HepG2 (cell line): Measurements from ENCODE around the gene METTL15. TPM values are rescaled to one million over a fixed set of nuclear protein-coding genes. Genes with fewer than 3 reads are reported as not detected.

Experiments
- ATAC-seq: fragments of 200-7000 bp; cut with Tn5 transposase; 3 replicates; pipeline ENCODE4 v1.9.1; 2020; ENCODE audit warnings: mild to moderate bottlenecking, moderate library complexity
- BruUV-seq: library from RNA; stranded (reverse); fragments of 400-500 nt; replicated peaks from 2 replicates; lab custom pipeline; 2021; lab: Mats Ljungman, UMichigan
- CTCF ChIA-PET: fragments of 300-600 bp; formaldehyde crosslinking; extraction: SDS; loops from one replicate; lab custom pipeline; 2021; ENCODE audit warnings: low total read pairs, inconsistent platforms, low intra/inter-chr PET ratio; lab: Yijun Ruan, JAX
- POLR2A ChIA-PET: fragments of 350-600 bp; sonication (Branson Sonifier 250); formaldehyde crosslinking; loops from one replicate; lab custom pipeline; 2020; ENCODE audit warnings: antibody characterized with exemption, inconsistent platforms; lab: Yijun Ruan, JAX
- DNase-seq: peaks from one replicate; pipeline ENCODE4 v3.0.0-alpha.2; 2015; ENCODE audit warnings: low spot score
- FAIRE-seq: peaks from 3 replicates; lab custom pipeline; 2011; peaks lifted over from hg19 to GRCh38; lab: Jason Lieb, UNC
- H2AFZ ChIP-seq: one replicate; pipeline ENCODE4 v1.6.1; 2011; ENCODE audit warnings: low read length, inconsistent platforms
- H3K27ac ChIP-seq: fragments of 300-600 bp; 3 replicates; pipeline ENCODE4 v1.8.0; 2011; ENCODE audit warnings: mixed run types, mild to moderate bottlenecking, mixed read lengths, low read length, inconsistent platforms; ENCODE audit not compliant: insufficient read depth; ENCODE audit errors: extremely low read length
- H3K27me3 ChIP-seq, 2 experiments: fragments of 200-600 bp in 1 of 2; 2 replicates in 1 of 2; 3 replicates in 1 of 2; pipeline versions ENCODE4 v1.6.0 to v1.8.0; 2011; ENCODE audit warnings: low read length in 2 of 2, mild to moderate bottlenecking in 2 of 2, moderate library complexity in 2 of 2, inconsistent platforms in 1 of 2; ENCODE audit not compliant: insufficient read depth in 2 of 2, control insufficient read depth in 1 of 2
- H3K36me3 ChIP-seq, 2 experiments: fragments of 200-600 bp in 1 of 2; replicated peaks in 1 of 2; 2 replicates in 1 of 2; 3 replicates in 1 of 2; pipeline versions ENCODE4 v1.5.1 to v1.8.0; 2011; ENCODE audit warnings: low read length in 2 of 2, inconsistent platforms in 1 of 2; ENCODE audit not compliant: insufficient read depth in 2 of 2, control insufficient read depth in 1 of 2
- H3K4me1 ChIP-seq: 2 replicates; pipeline ENCODE4 v1.5.1; 2012; ENCODE audit warnings: low read length, inconsistent platforms; ENCODE audit not compliant: insufficient read depth
- H3K4me2 ChIP-seq: 2 replicates; pipeline ENCODE4 v1.6.0; 2011; ENCODE audit warnings: low read depth, low read length, inconsistent platforms
- H3K4me3 ChIP-seq, 3 experiments: fragments of 200-600 bp in 1 of 3; sonication (generic), shearing (Covaris generic) in 1 of 3; replicated peaks in 1 of 3; 2 replicates each; pipeline ENCODE4 v1.5.1; 2011 to 2016; ENCODE audit warnings: low read length in 3 of 3, inconsistent platforms in 2 of 3, low read depth in 2 of 3, mild to moderate bottlenecking in 2 of 3, control low read depth in 1 of 3, mixed read lengths in 1 of 3; ENCODE audit not compliant: insufficient read depth in 1 of 3
- H3K79me2 ChIP-seq: one replicate; pipeline ENCODE4 v1.6.1; 2011; ENCODE audit warnings: low read length, inconsistent platforms; ENCODE audit not compliant: insufficient read depth
- H3K9ac ChIP-seq: 2 replicates; pipeline ENCODE4 v1.6.0; 2011; ENCODE audit warnings: mild to moderate bottlenecking, low read depth, low read length, inconsistent platforms; ENCODE audit not compliant: insufficient read depth
- H3K9me3 ChIP-seq: 2 replicates; pipeline ENCODE4 v1.5.1; 2012; ENCODE audit warnings: mild to moderate bottlenecking, low read length
- H4K20me1 ChIP-seq: 2 replicates; pipeline ENCODE4 v1.6.0; 2011; ENCODE audit warnings: inconsistent platforms, mild to moderate bottlenecking, low read length, moderate library complexity; ENCODE audit not compliant: insufficient read depth
- CBX1 ChIP-seq: IDR thresholded peaks from one replicate; pipeline ENCODE4 v1.6.1; 2016; ENCODE audit warnings: antibody characterized with exemption, low read depth
- IRF9 ChIP-seq: sonication (generic); formaldehyde crosslinking; IDR thresholded peaks from 2 replicates; pipeline ENCODE4 v1.8.0; 2022; ENCODE audit warnings: missing genetic modification reagents, mild to moderate bottlenecking, borderline replicate concordance
- KLF12 ChIP-seq: sonication (generic); formaldehyde crosslinking; IDR thresholded peaks from 2 replicates; pipeline ENCODE4 v1.4.0; 2020; ENCODE audit warnings: missing genetic modification reagents, borderline replicate concordance
- MEIS2 ChIP-seq: sonication (generic); formaldehyde crosslinking; IDR thresholded peaks from 2 replicates; pipeline ENCODE4 v1.9.0; 2021; ENCODE audit warnings: mild to moderate bottlenecking, missing genetic modification reagents
- NFATC3 ChIP-seq: sonication (generic); formaldehyde crosslinking; IDR thresholded peaks from 2 replicates; pipeline ENCODE4 v1.5.1; 2020; ENCODE audit warnings: mild to moderate bottlenecking, missing genetic modification reagents
- NPAS2 ChIP-seq: sonication (generic); formaldehyde crosslinking; IDR thresholded peaks from 2 replicates; pipeline ENCODE4 v1.8.0; 2022; ENCODE audit warnings: mild to moderate bottlenecking, missing genetic modification reagents, borderline replicate concordance
- PAWR ChIP-seq: sonication (generic); formaldehyde crosslinking; IDR thresholded peaks from 2 replicates; pipeline ENCODE4 v1.4.0; 2020; ENCODE audit warnings: missing genetic modification reagents, mild to moderate bottlenecking, borderline replicate concordance
- PRDM10 ChIP-seq: sonication (generic); formaldehyde crosslinking; IDR thresholded peaks from 2 replicates; pipeline ENCODE4 v1.4.0; 2020; ENCODE audit warnings: low read depth, missing genetic modification reagents
- ZBTB38 ChIP-seq: sonication (generic); formaldehyde crosslinking; IDR thresholded peaks from 2 replicates; pipeline ENCODE4 v1.5.1; 2020; ENCODE audit warnings: mild to moderate bottlenecking, missing genetic modification reagents
- ZNF251 ChIP-seq: sonication (generic); formaldehyde crosslinking; IDR thresholded peaks from 2 replicates; pipeline ENCODE4 v1.9.0; 2021; ENCODE audit warnings: mild to moderate bottlenecking, missing genetic modification reagents
- ZNF441 ChIP-seq: sonication (generic); formaldehyde crosslinking; IDR thresholded peaks from 2 replicates; pipeline ENCODE4 v1.7.0; 2021; ENCODE audit warnings: missing genetic modification reagents, borderline replicate concordance
- ZNF720 ChIP-seq: sonication (generic); formaldehyde crosslinking; IDR thresholded peaks from 2 replicates; pipeline ENCODE4 v1.4.0; 2020; ENCODE audit warnings: missing genetic modification reagents
- ZNF850 ChIP-seq: sonication (generic); formaldehyde crosslinking; conservative IDR thresholded peaks from 2 replicates; pipeline ENCODE4 v1.9.0; 2021; ENCODE audit warnings: mild to moderate bottlenecking, missing genetic modification reagents
- whole genome bisulfite sequencing: methylation state at CpG from one replicate; pipeline ENCODE4 v1.1.6; 2017; ENCODE audit warnings: low lambda C conversion rate; 5-methylcytosine and 5-hydroxymethylcytosine counted together
- in situ Hi-C: cut with HindIII; loops from 2 replicates; pipeline ENCODE4 v1.10.0; 2017; ENCODE audit warnings: low pct_unique_long_range_greater_than_20kb; ENCODE audit not compliant: extremely low pct_ligation_motif_present
- intact Hi-C: fragments of 100-400 bp; cut with micrococcal nuclease; formaldehyde crosslinking; loops from one replicate; pipeline ENCODE4 v1.10.0; 2022; ENCODE audit not compliant: unreplicated experiment
- polyA plus RNA-seq, 8 experiments: library from polyadenylated mRNA; depleted of rRNA in 3 of 8; stranded (reverse) in 7 of 8; unstranded in 1 of 8; fragments of >200 nt; fragmentation: Illumina TruSeq in 4 of 8; extraction: Trizol in 4 of 8; gene quantifications; 2 replicates each; pipeline versions ENCODE4 v1.2.1 to v1.2.3, GENCODE V29; 2011 to 2016; ENCODE audit warnings: low read depth in 4 of 8, missing spikeins in 1 of 8, mixed read lengths in 1 of 8; ENCODE audit not compliant: insufficient read depth in 1 of 8
- total RNA-seq, 5 experiments: library from RNA; depleted of rRNA; stranded (reverse); fragments of >200 nt; fragmentation: Illumina TruSeq; extraction: Trizol; gene quantifications; 2 replicates each; pipeline ENCODE4 v1.2.3, GENCODE V29; 2016; ENCODE audit warnings: low read depth in 1 of 5
- TF ChIP-seq, protein P1 (sequence below): IDR thresholded peaks from 2 replicates; pipeline ENCODE4 v1.6.1; 2016; ENCODE audit warnings: low read depth, missing genetic modification reagents, missing compliant biosample characterization

The METTL15 gene
- total and polyA plus RNA-seq, 2 of the 13 experiments (the other 11 are each of a cell fraction or from before 2014, with no cell fraction given): 6.5 to 14.0 TPM

DNA sequence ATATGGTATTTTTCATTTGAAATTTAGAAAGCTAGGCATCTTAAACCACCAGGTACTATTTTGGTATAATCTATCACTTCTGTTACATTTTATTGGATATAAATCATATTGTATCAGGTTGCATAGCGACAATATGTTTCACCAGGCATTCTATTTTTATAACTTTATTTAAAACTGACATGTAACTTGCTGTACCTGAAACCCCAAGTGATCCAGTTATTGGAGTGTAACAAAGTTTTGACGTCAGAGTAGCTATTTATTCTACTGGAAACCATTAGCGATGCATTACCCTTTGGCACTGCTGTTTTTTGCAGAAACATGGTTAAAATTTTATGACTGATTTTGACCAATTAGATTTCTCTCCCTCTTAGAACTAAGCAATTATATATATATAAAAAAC, 160.7 kb downstream of the METTL15 start:
- CTCF ChIA-PET: no interaction called here
- intact Hi-C loops: no loop called here
- TF ChIP-seq IRF9: no peak
- no peak for TF ChIP-seq CBX1
- no peak for TF ChIP-seq NFATC3
- no peak for TF ChIP-seq MEIS2 (CRISPR knock-in tag)
- no peak for TF ChIP-seq PRDM10
- TF ChIP-seq ZBTB38 (CRISPR knock-in tag): no peak
- no peak for TF ChIP-seq ZNF850
- no peak for TF ChIP-seq PAWR (CRISPR knock-in tag)
- TF ChIP-seq, protein P1, sequence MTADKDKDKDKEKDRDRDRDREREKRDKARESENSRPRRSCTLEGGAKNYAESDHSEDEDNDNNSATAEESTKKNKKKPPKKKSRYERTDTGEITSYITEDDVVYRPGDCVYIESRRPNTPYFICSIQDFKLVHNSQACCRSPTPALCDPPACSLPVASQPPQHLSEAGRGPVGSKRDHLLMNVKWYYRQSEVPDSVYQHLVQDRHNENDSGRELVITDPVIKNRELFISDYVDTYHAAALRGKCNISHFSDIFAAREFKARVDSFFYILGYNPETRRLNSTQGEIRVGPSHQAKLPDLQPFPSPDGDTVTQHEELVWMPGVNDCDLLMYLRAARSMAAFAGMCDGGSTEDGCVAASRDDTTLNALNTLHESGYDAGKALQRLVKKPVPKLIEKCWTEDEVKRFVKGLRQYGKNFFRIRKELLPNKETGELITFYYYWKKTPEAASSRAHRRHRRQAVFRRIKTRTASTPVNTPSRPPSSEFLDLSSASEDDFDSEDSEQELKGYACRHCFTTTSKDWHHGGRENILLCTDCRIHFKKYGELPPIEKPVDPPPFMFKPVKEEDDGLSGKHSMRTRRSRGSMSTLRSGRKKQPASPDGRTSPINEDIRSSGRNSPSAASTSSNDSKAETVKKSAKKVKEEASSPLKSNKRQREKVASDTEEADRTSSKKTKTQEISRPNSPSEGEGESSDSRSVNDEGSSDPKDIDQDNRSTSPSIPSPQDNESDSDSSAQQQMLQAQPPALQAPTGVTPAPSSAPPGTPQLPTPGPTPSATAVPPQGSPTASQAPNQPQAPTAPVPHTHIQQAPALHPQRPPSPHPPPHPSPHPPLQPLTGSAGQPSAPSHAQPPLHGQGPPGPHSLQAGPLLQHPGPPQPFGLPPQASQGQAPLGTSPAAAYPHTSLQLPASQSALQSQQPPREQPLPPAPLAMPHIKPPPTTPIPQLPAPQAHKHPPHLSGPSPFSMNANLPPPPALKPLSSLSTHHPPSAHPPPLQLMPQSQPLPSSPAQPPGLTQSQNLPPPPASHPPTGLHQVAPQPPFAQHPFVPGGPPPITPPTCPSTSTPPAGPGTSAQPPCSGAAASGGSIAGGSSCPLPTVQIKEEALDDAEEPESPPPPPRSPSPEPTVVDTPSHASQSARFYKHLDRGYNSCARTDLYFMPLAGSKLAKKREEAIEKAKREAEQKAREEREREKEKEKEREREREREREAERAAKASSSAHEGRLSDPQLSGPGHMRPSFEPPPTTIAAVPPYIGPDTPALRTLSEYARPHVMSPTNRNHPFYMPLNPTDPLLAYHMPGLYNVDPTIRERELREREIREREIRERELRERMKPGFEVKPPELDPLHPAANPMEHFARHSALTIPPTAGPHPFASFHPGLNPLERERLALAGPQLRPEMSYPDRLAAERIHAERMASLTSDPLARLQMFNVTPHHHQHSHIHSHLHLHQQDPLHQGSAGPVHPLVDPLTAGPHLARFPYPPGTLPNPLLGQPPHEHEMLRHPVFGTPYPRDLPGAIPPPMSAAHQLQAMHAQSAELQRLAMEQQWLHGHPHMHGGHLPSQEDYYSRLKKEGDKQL (CRISPR knock-in tag): no peak
- TF ChIP-seq KLF12: no peak
- TF ChIP-seq ZNF251 (CRISPR knock-in tag): no peak
- TF ChIP-seq ZNF720 (CRISPR knock-in tag): no peak
- no peak for TF ChIP-seq ZNF441
- no peak for TF ChIP-seq NPAS2

More for the DNA sequence above, 160.7 kb downstream of the METTL15 start:
- H3K79me2 ChIP-seq: no peaks in the 10 kb centered on the region
- in situ Hi-C loops: no loop called here
- H3K36me3 ChIP-seq: no peaks in the 10 kb centered on the region
- H3K4me3 ChIP-seq: no peak overlapping the region
- FAIRE-seq: no peak
- no peaks in the 10 kb centered on the region for H3K27me3 ChIP-seq
- POLR2A ChIA-PET: no interaction called here
- no peak overlapping the region for H3K9ac ChIP-seq
- ATAC-seq: no peak
- no peak overlapping the region for H2AFZ ChIP-seq
- DNase-seq: no peak
- BruUV-seq: no TSS peak
- no peak overlapping the region for H3K4me2 ChIP-seq
- H3K27ac ChIP-seq: no peak overlapping the region
- H3K4me1 ChIP-seq: no peaks in the 10 kb centered on the region
- WGBS: 94% methylated on average over 3 of the region's 3 CpGs
- H4K20me1 ChIP-seq: no peaks in the 10 kb centered on the region
- H3K9me3 ChIP-seq: no peaks in the 10 kb centered on the region
